PFSK-1 (cell line): ENCODE data around the gene IFITM10.

Experiments used
- FOXP2 ChIP-seq: optimal IDR thresholded peaks from 2 replicates; pipeline ENCODE3; 2011; ENCODE audit warnings: borderline replicate concordance, control low read depth, inconsistent platforms; ENCODE audit not compliant: insufficient read depth; ENCODE audit errors: extremely low read length, extremely low read depth
- POLR2AphosphoS5 ChIP-seq: IDR thresholded peaks from 2 replicates; pipeline ENCODE4 v1.6.1; 2012; ENCODE audit warnings: low read depth, mild to moderate bottlenecking, control low read depth, low read length, moderate library complexity
- SIN3A ChIP-seq: IDR thresholded peaks from 2 replicates; pipeline ENCODE4 v1.6.1; 2012; ENCODE audit warnings: mild to moderate bottlenecking, low read length, moderate library complexity, borderline replicate concordance; ENCODE audit not compliant: insufficient read depth
- TAF1 ChIP-seq: IDR thresholded peaks from 2 replicates; pipeline ENCODE4 v1.6.1; 2012; ENCODE audit warnings: low read length, control low read depth, borderline replicate concordance; ENCODE audit not compliant: insufficient read depth
- TF ChIP-seq, protein P1 (sequence below), 2 experiments: IDR thresholded peaks; 2 replicates each; pipeline versions ENCODE4 v1.6.1 to v1.8.0; 2011 to 2012; ENCODE audit warnings: low read depth in 2 of 2, low read length in 2 of 2, control low read depth in 1 of 2, inconsistent platforms in 1 of 2, mild to moderate bottlenecking in 1 of 2, moderate library complexity in 1 of 2; ENCODE audit not compliant: insufficient read depth in 1 of 2

Gene IFITM10

GRCh38 chr11:1779034-1779805 lies 28.8 kb upstream of the IFITM10 start:
- TF ChIP-seq TAF1 = no peak
- TF ChIP-seq, protein P1, sequence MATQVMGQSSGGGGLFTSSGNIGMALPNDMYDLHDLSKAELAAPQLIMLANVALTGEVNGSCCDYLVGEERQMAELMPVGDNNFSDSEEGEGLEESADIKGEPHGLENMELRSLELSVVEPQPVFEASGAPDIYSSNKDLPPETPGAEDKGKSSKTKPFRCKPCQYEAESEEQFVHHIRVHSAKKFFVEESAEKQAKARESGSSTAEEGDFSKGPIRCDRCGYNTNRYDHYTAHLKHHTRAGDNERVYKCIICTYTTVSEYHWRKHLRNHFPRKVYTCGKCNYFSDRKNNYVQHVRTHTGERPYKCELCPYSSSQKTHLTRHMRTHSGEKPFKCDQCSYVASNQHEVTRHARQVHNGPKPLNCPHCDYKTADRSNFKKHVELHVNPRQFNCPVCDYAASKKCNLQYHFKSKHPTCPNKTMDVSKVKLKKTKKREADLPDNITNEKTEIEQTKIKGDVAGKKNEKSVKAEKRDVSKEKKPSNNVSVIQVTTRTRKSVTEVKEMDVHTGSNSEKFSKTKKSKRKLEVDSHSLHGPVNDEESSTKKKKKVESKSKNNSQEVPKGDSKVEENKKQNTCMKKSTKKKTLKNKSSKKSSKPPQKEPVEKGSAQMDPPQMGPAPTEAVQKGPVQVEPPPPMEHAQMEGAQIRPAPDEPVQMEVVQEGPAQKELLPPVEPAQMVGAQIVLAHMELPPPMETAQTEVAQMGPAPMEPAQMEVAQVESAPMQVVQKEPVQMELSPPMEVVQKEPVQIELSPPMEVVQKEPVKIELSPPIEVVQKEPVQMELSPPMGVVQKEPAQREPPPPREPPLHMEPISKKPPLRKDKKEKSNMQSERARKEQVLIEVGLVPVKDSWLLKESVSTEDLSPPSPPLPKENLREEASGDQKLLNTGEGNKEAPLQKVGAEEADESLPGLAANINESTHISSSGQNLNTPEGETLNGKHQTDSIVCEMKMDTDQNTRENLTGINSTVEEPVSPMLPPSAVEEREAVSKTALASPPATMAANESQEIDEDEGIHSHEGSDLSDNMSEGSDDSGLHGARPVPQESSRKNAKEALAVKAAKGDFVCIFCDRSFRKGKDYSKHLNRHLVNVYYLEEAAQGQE (IDR thresholded peaks at IDR 0.05; ENCODE audit: insufficient read depth in 1 of 2, low read depth in 2 of 2, low read length in 2 of 2) = no peak
- no peak for TF ChIP-seq SIN3A
- TF ChIP-seq FOXP2 = no peak
- no peak for TF ChIP-seq POLR2AphosphoS5

DNA sequence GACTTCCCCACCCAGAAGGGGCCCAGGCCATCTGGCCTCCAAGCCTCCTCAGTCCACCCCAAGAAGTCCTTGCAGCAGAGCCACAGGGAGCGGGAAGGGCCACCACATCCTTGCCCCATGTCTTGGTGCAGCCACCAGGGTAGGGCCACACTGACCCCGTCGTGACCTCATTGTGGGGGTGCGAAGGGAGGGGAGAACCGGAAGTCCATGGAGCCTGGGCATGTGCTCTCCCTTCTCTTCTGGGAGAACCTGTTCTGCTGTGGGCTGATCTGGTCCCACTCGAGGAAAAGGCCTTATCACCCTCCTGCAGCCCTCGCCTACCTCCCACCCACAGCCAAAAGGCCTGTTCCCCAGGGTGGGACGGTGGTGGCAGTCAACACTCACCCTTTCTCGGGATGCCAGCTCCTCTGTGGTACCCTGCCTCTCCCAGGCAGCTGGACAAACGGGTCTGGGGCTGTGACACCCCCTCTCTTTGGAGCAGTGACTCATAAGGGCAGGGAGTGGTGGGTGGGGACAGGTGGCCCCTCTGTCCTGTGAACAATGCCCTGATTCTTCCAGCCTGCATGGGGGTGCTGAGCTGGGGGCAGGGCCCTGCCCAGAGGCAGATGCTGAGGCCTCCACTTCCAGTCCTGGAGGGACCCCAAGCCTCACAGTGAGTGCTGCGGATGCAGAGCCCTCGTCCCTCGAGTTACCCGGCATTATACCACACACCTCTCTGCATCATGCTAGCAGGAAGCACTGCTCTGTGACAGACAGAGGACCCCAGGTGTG lies 27.9 kb upstream of the IFITM10 start:
- TF ChIP-seq, protein P1 (IDR thresholded peaks at IDR 0.05; ENCODE audit: insufficient read depth in 1 of 2, low read depth in 2 of 2, low read length in 2 of 2) = no peak
- TF ChIP-seq SIN3A = no peak
- no peak for TF ChIP-seq POLR2AphosphoS5
- no peak for TF ChIP-seq TAF1
- TF ChIP-seq FOXP2 = no peak

DNA sequence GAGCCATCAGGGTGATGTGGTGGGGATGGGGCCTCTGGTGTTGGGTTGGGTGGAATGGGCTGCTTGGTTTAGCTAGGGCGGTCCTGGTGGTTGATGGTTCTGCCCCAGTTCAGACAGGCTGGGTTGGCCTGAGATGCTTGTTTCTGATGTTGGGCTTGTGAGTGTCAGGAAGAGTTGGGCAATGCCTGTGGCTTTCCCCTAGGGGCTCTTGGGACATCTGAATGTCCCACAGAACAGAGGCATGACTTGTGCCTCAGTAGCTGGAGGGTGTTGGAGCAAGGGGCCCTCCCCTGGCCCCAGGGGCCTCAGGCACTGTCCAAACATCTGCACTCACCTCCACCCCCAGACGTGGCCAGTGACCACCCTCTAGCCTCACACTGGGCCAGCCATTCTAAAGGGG lies 27.3 kb upstream of the IFITM10 start:
- no peak for TF ChIP-seq SIN3A
- no peak for TF ChIP-seq TAF1
- TF ChIP-seq POLR2AphosphoS5 = no peak
- no peak for TF ChIP-seq FOXP2
- TF ChIP-seq, protein P1 (IDR thresholded peaks at IDR 0.05; ENCODE audit: insufficient read depth in 1 of 2, low read depth in 2 of 2, low read length in 2 of 2) = no peak

DNA sequence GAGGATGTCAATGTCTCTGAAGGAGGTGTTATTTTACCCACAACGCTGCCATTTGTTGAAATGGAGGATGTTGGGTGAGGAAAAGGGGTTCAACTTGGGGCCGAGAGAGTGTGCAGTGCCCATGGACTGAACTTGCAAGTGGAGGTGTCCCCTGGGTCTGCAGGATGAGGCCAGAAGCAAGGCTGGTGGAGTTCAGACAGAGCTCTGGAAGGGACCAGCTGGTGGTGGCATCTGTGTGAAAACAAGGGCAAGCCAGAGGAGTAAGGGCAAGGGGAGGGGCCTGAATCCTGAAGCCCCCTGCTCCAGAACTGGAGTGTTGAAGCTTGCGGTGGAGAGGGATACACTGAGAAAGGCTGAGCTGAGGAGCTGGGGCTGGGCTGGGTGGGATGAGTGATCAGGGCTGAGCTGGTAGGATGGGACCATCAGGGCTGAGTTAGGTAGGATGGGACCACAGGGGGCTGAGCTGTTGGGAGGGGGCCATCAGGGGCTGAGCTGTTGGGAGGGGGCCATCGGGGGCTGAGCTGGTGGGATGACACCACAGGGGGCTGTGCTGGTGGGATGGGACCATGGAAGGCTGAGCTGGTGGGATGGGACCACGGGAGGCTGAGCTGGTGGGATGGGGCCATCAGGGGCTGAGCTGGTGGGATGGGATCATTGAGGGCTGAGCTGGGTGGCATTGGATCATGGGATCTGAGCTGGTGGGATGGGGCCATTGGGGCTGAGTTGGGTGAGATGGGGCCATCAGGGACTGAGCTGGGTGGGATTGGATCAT lies 26.7 kb upstream of the IFITM10 start:
- no peak for TF ChIP-seq TAF1

DNA sequence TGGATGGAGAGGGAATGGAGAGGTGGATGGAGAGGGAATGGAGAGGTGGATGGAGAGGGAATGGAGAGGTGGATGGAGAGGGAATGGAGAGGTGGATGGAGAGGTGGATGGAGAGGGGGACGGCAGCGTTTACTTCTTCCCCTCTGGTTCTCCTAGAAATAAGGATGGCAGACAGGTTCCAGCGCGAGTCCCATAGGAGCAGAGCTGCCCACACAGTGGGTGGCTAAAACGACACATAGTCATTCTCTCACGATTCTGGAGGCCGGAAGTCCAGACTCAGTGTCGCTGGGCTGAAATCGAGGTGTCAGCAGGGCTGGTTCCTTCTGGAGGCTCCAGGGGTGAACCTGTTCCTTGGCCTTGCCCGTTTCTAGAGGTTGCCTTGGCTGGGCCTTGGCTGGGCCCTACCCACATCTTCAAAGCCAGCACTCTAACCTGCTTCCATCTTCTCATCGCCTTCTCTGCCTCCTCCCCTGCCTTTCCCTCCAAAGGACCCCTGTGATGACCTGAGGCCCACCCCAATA lies 26.0 kb upstream of the IFITM10 start:
- TF ChIP-seq SIN3A = no peak
- TF ChIP-seq, protein P1 (IDR thresholded peaks at IDR 0.05; ENCODE audit: insufficient read depth in 1 of 2, low read depth in 2 of 2, low read length in 2 of 2) = no peak
- no peak for TF ChIP-seq TAF1
- TF ChIP-seq FOXP2 = no peak
- no peak for TF ChIP-seq POLR2AphosphoS5
